Right lobe of liver (tissue), 4 donors: Measurements from ENCODE around the gene TLNRD1.

Source experiments
- POLR2A ChIP-seq: fragments of 450-650 bp; IDR thresholded peaks from one replicate; pipeline ENCODE4 v1.6.1; 2017; ENCODE audit warnings: antibody characterized with exemption, mild to moderate bottlenecking
- TF ChIP-seq, protein P1 (sequence below), 4 donors: fragments of 200-600 bp in 3 of 4; fragments of 450-650 bp in 1 of 4; IDR thresholded peaks; one replicate each; pipeline versions ENCODE4 v1.5.1 to v1.8.0; 2016 to 2022; ENCODE audit warnings: antibody characterized with exemption in 4 of 4, mild to moderate bottlenecking in 2 of 4
- donor health status: DM: no; HTN: no; CAD: no.
- donor health status: DM: no; HTN: no; CAD: no.
- donor health status: DM: no; HTN: yes; CAD: no.

DNA sequence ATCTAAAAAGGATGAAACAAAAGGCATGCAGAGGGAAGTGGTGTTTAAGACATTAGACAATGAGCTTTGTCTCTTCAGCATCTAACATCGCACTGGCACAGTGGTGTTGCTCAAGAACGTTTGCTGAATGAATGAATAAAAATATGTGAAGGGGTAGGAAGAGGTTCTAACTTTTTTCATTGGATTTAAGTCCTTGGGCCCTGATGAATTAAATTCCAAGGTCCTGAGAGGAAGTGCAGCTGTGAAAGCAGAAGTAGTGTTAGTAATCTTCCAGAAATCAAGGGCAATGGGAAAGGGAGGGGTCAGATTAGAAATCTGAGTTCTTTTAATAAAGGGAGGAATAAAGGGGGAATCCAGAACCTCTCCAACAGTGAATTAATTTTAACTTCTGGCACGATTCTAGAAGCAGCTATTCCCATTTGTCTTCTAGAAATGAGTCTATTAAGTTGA is 29.6 kb downstream of the TLNRD1 start:
- no peak for TF ChIP-seq POLR2A
- TF ChIP-seq, protein P1, sequence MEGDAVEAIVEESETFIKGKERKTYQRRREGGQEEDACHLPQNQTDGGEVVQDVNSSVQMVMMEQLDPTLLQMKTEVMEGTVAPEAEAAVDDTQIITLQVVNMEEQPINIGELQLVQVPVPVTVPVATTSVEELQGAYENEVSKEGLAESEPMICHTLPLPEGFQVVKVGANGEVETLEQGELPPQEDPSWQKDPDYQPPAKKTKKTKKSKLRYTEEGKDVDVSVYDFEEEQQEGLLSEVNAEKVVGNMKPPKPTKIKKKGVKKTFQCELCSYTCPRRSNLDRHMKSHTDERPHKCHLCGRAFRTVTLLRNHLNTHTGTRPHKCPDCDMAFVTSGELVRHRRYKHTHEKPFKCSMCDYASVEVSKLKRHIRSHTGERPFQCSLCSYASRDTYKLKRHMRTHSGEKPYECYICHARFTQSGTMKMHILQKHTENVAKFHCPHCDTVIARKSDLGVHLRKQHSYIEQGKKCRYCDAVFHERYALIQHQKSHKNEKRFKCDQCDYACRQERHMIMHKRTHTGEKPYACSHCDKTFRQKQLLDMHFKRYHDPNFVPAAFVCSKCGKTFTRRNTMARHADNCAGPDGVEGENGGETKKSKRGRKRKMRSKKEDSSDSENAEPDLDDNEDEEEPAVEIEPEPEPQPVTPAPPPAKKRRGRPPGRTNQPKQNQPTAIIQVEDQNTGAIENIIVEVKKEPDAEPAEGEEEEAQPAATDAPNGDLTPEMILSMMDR (IDR thresholded peaks at IDR 0.05) = no peak
